CD4-positive, CD25-positive, alpha-beta regulatory T cell (primary cell): ENCODE results near the gene ASTN2. TPM values are rescaled to one million over a fixed set of nuclear protein-coding genes. Genes with fewer than 3 reads are reported as not detected.

Experiments
- ATAC-seq, 2 donors: fragments of 150-1000 bp; cut with Tn5 transposase; one replicate each; pipeline ENCODE4 v1.10.0; 2021; ENCODE audit warnings: low read depth in 2 of 2, moderate number of reproducible peaks in 2 of 2, moderate library complexity in 1 of 2
- DNase-seq, 3 donors: peaks; one replicate each; pipeline versions ENCODE4 v3.0.0 to v3.0.0-alpha.2; 2012 to 2022; ENCODE audit warnings: mixed read lengths in 1 of 3
- H3K27ac ChIP-seq: one replicate; pipeline ENCODE4 v1.7.0; 2013; ENCODE audit warnings: mild to moderate bottlenecking, low read length; ENCODE audit not compliant: insufficient read depth, poor library complexity, severe bottlenecking
- H3K27me3 ChIP-seq: one replicate; pipeline ENCODE4 v1.7.0; 2013; ENCODE audit warnings: low read length; ENCODE audit not compliant: control insufficient read depth, insufficient read depth
- H3K36me3 ChIP-seq: one replicate; pipeline ENCODE4 v1.7.0; 2013; ENCODE audit warnings: mild to moderate bottlenecking, low read length, moderate library complexity; ENCODE audit not compliant: control insufficient read depth, insufficient read depth
- H3K4me1 ChIP-seq: 2 replicates; pipeline ENCODE4 v1.7.0; 2013; ENCODE audit warnings: mild to moderate bottlenecking, low read length; ENCODE audit not compliant: insufficient read depth, control insufficient read depth, poor library complexity, severe bottlenecking
- H3K4me3 ChIP-seq: one replicate; pipeline ENCODE4 v1.7.0; 2013; ENCODE audit warnings: low read depth, mild to moderate bottlenecking, low read length, moderate library complexity
- H3K9me3 ChIP-seq, 2 experiments: 1 replicate in 1 of 2; 2 replicates in 1 of 2; pipeline ENCODE4 v1.7.0; 2013; ENCODE audit warnings: low read length in 2 of 2, mild to moderate bottlenecking in 1 of 2, moderate library complexity in 1 of 2; ENCODE audit not compliant: control insufficient read depth in 2 of 2
- H3K27ac Mint-ChIP-seq, 3 donors: one replicate each; pipeline ENCODE4 v1.8.0; 2020 to 2022; ENCODE audit warnings: mild to moderate bottlenecking in 3 of 3, mixed read lengths in 3 of 3, moderate library complexity in 2 of 3
- H3K27me3 Mint-ChIP-seq: one replicate; pipeline ENCODE4 v1.8.0; 2022; ENCODE audit warnings: mild to moderate bottlenecking, mixed read lengths
- H3K36me3 Mint-ChIP-seq: one replicate; pipeline ENCODE4 v1.8.0; 2020; ENCODE audit warnings: mixed read lengths
- H3K4me1 Mint-ChIP-seq, 4 donors: one replicate each; pipeline ENCODE4 v1.8.0; 2020 to 2022; ENCODE audit warnings: mixed read lengths in 4 of 4, mild to moderate bottlenecking in 1 of 4
- H3K4me3 Mint-ChIP-seq, 4 donors: one replicate each; pipeline ENCODE4 v1.8.0; 2020 to 2022; ENCODE audit warnings: mild to moderate bottlenecking in 4 of 4, mixed read lengths in 4 of 4, moderate library complexity in 3 of 4
- H3K9me3 Mint-ChIP-seq, 7 donors: one replicate each; pipeline ENCODE4 v1.8.0; 2020 to 2022; ENCODE audit warnings: mixed read lengths in 7 of 7, mild to moderate bottlenecking in 3 of 7, moderate library complexity in 2 of 7
- polyA plus RNA-seq, 4 donors: library from polyadenylated mRNA; unstranded; fragments of 300-500 nt; fragmentation: Illumina TruSeq; gene quantifications; one replicate each; pipeline ENCODE4 v1.2.3, GENCODE V29; 2021
- total RNA-seq: library from RNA; stranded (reverse); gene quantifications from one replicate; pipeline ENCODE4 v1.2.3, GENCODE V29; 2022

Gene ASTN2
- total and polyA plus RNA-seq, 5 donors from 2014 or later: 5.0 to 9.9 (median 7.4) TPM

DNA sequence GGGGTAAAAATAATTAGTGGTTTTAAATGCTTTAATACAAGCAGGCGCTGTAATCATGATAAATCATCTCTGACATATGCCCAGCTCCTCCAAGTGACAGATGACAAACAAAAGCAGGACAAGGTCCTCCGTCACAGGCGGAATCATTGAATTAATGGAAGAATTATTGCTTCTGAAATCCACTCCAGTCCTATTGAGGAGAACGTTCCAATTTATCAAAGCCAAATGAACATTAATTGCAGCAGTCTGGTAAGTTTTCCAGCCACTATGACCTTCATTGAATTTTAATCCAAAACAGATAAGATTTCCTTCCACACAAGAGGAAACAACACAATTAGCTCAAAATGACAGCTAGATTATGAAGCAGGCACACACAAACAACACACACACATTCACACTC lies 136.8 kb downstream of the ASTN2 start:
- no peak overlapping the region for H3K4me3 ChIP-seq
- H3K27ac ChIP-seq: no peak overlapping the region
- no peak overlapping the region for H3K27ac Mint-ChIP-seq
- no peaks in the 10 kb centered on the region for H3K9me3 ChIP-seq
- H3K27me3 ChIP-seq: no peaks in the 10 kb centered on the region
- H3K36me3 ChIP-seq: no peaks in the 10 kb centered on the region
- ATAC-seq (no peak), DNase-seq (no peak)
- H3K27me3 Mint-ChIP-seq: no peaks in the 10 kb centered on the region
- H3K36me3 Mint-ChIP-seq: no peaks in the 10 kb centered on the region
- H3K4me1 Mint-ChIP-seq: no peaks in the 10 kb centered on the region
- no peak overlapping the region for H3K4me3 Mint-ChIP-seq
- H3K9me3 Mint-ChIP-seq: peaks cover 2 to 11% (median 3%) of the 10 kb centered on the region in 7 donors
- no peaks in the 10 kb centered on the region for H3K4me1 ChIP-seq

DNA sequence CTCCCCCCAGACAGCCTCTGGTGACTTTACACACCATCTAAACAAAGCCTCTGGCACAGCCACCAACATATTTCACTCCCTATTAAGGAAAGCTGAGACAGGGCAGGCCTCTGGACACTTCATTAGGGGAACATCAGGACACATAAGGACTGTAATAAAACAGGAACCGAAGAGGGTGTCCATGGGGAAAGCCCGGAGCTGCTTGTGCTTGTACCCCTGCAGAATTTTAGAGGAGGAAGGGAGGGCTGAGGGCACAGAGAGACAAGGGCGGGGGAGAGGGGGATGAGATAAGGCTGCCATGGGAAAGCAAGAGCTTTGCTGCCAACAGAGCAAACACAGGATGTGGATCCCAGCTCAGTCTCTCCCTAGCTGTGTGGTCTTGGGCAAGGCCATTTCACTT lies 138.4 kb downstream of the ASTN2 start:
- Mint-ChIP-seq H3K9me3 (peaks cover 2 to 14% (median 3%) of the 10 kb centered on the region in 7 donors), H3K27me3 (no peaks in the 10 kb centered on the region), H3K36me3 (no peaks in the 10 kb centered on the region), H3K4me3 (no peak overlapping the region), H3K4me1 (no peaks in the 10 kb centered on the region), H3K27ac (no peak overlapping the region)
- H3K9me3 ChIP-seq: no peaks in the 10 kb centered on the region
- no peaks in the 10 kb centered on the region for H3K27me3 ChIP-seq
- no peak overlapping the region for H3K4me3 ChIP-seq
- no peaks in the 10 kb centered on the region for H3K4me1 ChIP-seq
- ATAC-seq (no peak), DNase-seq (no peak)
- no peak overlapping the region for H3K27ac ChIP-seq
- no peaks in the 10 kb centered on the region for H3K36me3 ChIP-seq

DNA sequence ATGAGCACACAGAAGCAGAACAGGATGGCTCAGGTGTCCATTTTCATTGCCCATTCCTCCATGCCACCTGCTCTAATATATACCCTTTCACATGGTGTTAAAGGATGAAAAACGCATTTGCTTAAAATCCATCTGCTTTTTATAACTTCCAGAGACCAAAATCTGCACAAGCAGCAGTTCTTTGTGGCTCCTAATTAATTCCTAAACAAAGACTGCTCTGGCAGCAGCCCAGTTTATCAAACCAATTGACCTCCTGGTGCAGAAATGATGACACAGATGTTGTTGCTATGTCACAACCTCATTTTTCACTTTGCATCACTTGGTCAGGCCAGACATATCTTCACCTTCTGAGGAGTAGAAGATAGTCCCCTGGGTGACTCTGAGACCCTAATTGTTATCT lies 141.2 kb downstream of the ASTN2 start:
- peaks cover 0 to 15% (median 3%) of the 10 kb centered on the region in 7 donors for H3K9me3 Mint-ChIP-seq
- Histone ChIP-seq H3K27me3 (no peaks in the 10 kb centered on the region), H3K36me3 (no peaks in the 10 kb centered on the region), H3K9me3 (no peaks in the 10 kb centered on the region), H3K27ac (no peak overlapping the region), H3K4me3 (no peak overlapping the region), H3K4me1 (no peaks in the 10 kb centered on the region)
- H3K27ac Mint-ChIP-seq: no peak overlapping the region
- H3K4me1 Mint-ChIP-seq: no peaks in the 10 kb centered on the region
- no peaks in the 10 kb centered on the region for H3K27me3 Mint-ChIP-seq
- no peak for ATAC-seq
- DNase-seq: no peak
- no peaks in the 10 kb centered on the region for H3K36me3 Mint-ChIP-seq
- no peak overlapping the region for H3K4me3 Mint-ChIP-seq

DNA sequence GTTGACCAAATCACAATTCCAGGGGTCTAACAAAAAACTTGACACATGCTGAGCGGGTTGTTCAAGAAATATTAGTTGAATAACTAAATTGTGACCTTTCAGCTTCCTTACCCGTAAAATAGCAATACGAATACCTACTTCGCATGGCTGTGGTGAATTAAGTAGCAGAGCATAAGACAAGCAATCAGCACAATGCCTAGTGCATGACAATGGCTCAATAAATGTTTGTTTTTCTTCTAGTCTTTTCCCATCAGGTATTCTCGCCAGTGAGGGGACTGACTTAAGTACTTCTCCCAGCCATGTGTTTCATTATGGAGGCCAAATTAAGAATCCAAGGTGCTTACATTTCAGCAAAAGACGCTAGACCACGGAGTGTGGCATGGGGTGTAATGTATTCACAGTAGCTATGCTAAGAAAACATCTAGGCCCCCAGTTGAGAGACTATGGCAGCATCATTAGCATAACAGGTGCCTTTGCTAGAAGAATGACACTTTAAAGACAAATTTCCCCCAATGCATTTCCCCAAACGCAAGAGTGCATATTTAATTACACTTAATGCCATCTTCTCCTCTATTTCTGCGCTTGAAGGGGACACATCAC lies 145.9 kb downstream of the ASTN2 start:
- ATAC-seq (no peak), DNase-seq (no peak)
- no peak overlapping the region for H3K27ac ChIP-seq
- no peak overlapping the region for H3K27ac Mint-ChIP-seq
- H3K9me3 Mint-ChIP-seq: peaks cover 0 to 15% (median 1%) of the 10 kb centered on the region in 7 donors
- H3K36me3 ChIP-seq: no peaks in the 10 kb centered on the region
- no peaks in the 10 kb centered on the region for H3K9me3 ChIP-seq
- H3K36me3 Mint-ChIP-seq: no peaks in the 10 kb centered on the region
- no peaks in the 10 kb centered on the region for H3K27me3 Mint-ChIP-seq
- H3K4me3 ChIP-seq: no peak overlapping the region
- H3K27me3 ChIP-seq: no peaks in the 10 kb centered on the region
- no peaks in the 10 kb centered on the region for H3K4me1 ChIP-seq
- H3K4me1 Mint-ChIP-seq: no peaks in the 10 kb centered on the region
- H3K4me3 Mint-ChIP-seq: no peak overlapping the region

DNA sequence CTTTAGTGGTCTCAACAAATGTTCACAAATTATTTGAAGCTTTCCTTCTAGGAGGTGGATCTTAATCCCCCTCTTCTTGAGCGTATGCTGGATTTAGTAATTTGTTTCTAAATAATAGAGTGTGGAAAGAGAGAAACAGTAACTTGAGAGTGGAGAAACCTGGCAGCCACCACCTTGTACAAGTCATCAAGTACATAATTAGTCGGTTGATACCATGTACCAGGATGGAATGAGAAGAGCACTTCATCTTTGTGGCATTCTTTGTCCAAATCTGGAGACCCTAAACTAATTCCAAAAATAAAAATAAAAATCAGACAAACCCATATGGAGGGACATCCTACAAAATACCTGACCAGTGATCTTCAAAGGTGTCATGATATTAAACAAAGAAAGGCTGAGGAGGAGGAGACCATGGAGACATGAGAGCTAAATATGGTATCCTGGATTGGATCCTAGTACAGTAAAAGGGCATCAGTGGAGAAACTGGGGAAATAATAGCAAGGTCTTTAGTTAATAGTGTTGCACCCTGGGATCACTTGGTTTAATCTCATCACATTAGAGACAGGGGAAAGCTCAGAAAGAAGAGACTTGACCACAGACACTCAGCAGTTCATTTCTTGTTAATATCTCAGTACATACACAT lies 147.9 kb downstream of the ASTN2 start:
- Histone ChIP-seq H3K4me3 (no peak overlapping the region), H3K27ac (no peak overlapping the region), H3K4me1 (no peaks in the 10 kb centered on the region), H3K27me3 (no peaks in the 10 kb centered on the region), H3K9me3 (no peaks in the 10 kb centered on the region), H3K36me3 (no peaks in the 10 kb centered on the region)
- DNase-seq: no peak
- Mint-ChIP-seq H3K4me1 (no peaks in the 10 kb centered on the region), H3K27me3 (no peaks in the 10 kb centered on the region), H3K4me3 (no peak overlapping the region), H3K27ac (no peak overlapping the region), H3K9me3 (peaks cover 0 to 7% (median 1%) of the 10 kb centered on the region in 7 donors), H3K36me3 (no peaks in the 10 kb centered on the region)
- ATAC-seq: no peak

DNA sequence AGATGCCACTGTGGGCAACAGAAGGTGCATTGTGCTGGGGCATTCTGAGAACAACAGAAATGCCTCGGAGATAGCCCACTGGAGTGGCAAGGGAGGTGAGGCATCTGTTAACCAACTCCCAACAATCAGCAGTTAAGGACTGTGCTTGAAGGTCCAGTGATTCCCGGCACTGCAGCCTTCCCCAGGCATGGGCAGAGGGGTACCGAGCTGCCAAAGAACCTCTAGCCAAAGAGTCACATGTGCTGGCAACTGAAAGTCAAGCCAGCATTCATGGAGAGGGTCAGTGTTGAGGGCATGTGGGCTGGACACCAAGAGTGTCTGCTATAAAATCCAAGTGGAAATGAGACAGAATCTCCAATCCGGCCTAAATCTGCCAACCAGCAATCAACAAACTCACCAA lies 149.6 kb downstream of the ASTN2 start:
- Mint-ChIP-seq H3K36me3 (no peaks in the 10 kb centered on the region), H3K4me3 (no peak overlapping the region), H3K4me1 (no peaks in the 10 kb centered on the region), H3K27ac (no peak overlapping the region), H3K27me3 (no peaks in the 10 kb centered on the region), H3K9me3 (peaks cover 0 to 3% (median 1%) of the 10 kb centered on the region in 7 donors)
- no peak for ATAC-seq
- H3K27me3 ChIP-seq: no peaks in the 10 kb centered on the region
- no peaks in the 10 kb centered on the region for H3K9me3 ChIP-seq
- DNase-seq: no peak
- no peaks in the 10 kb centered on the region for H3K4me1 ChIP-seq
- H3K36me3 ChIP-seq: no peaks in the 10 kb centered on the region
- H3K27ac ChIP-seq: no peak overlapping the region
- H3K4me3 ChIP-seq: no peak overlapping the region

DNA sequence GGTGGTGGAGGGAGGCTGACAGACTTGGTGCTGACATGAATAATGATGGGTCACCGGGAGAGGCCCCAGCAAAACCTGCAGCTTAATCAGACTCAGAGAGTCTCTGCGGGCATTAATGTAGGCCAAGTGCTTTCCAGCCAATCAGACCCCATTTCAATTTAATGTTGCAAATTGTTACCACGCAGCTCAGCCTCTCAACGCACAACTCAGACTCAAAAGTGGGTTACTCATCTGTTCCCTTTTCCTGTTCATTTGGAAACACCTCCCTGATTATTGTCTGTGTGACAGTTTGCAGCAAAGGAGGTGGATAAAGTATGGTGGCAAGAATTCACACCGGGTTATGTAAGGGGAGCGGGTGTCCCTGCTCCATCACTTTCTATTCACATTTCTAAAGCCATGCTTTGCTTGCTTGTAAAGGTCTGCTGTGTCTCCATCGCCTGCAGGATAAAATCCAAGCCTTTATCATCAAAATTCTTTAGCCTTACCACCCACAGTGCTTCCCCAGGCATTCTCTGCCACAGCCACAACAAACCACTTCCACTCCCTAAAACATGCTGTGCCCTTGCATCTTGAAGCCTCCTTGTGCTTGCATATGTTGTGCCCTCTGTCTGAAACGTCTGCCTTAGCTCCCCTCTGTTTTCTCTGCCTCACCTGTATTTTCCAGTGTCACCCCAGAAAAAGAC lies 156.5 kb downstream of the ASTN2 start:
- no peaks in the 10 kb centered on the region for H3K4me1 ChIP-seq
- H3K4me3 ChIP-seq: no peak overlapping the region
- H3K27ac ChIP-seq: no peak overlapping the region
- no peaks in the 10 kb centered on the region for H3K36me3 Mint-ChIP-seq
- H3K4me3 Mint-ChIP-seq: no peak overlapping the region
- no peaks in the 10 kb centered on the region for H3K27me3 ChIP-seq
- no peaks in the 10 kb centered on the region for H3K36me3 ChIP-seq
- H3K4me1 Mint-ChIP-seq: no peaks in the 10 kb centered on the region
- peaks cover 0 to 9% (median 3%) of the 10 kb centered on the region in 7 donors for H3K9me3 Mint-ChIP-seq
- no peak overlapping the region for H3K27ac Mint-ChIP-seq
- DNase-seq (no peak), ATAC-seq (no peak)
- no peaks in the 10 kb centered on the region for H3K9me3 ChIP-seq
- no peaks in the 10 kb centered on the region for H3K27me3 Mint-ChIP-seq
